H9 (cell line): ENCODE measurements around the gene C19orf47. TPM values are rescaled to one million over a fixed set of nuclear protein-coding genes. Genes with fewer than 3 reads are reported as not detected.

Experiments used
- DNase-seq: peaks from one replicate; pipeline ENCODE4 v3.0.0-alpha.2; 2017
- H2AFZ ChIP-seq: one replicate; pipeline ENCODE4 v1.6.1; 2013; ENCODE audit warnings: mild to moderate bottlenecking, low read length, control low read depth, moderate library complexity
- H2AK5ac ChIP-seq: 2 replicates; pipeline ENCODE4 v1.6.1; 2013; ENCODE audit warnings: low read length, control low read depth, mixed read lengths; ENCODE audit not compliant: insufficient read length
- H2BK120ac ChIP-seq: one replicate; pipeline ENCODE4 v1.6.1; 2013; ENCODE audit warnings: low read depth, mild to moderate bottlenecking, low read length, control low read depth, inconsistent platforms; ENCODE audit not compliant: poor library complexity, severe bottlenecking
- H2BK12ac ChIP-seq: 2 replicates; pipeline ENCODE4 v1.6.1; 2013; ENCODE audit warnings: low read length, control low read depth, mixed read lengths, low read depth; ENCODE audit not compliant: insufficient read length
- H2BK15ac ChIP-seq: 2 replicates; pipeline ENCODE4 v1.6.1; 2013; ENCODE audit warnings: low read depth, low read length, control low read depth
- H2BK20ac ChIP-seq: one replicate; pipeline ENCODE4 v1.6.1; 2013; ENCODE audit warnings: low read depth, mild to moderate bottlenecking, low read length, control low read depth, inconsistent platforms; ENCODE audit not compliant: poor library complexity, severe bottlenecking
- H2BK5ac ChIP-seq: 2 replicates; pipeline ENCODE4 v1.6.1; 2013; ENCODE audit warnings: low read length, control low read depth, mixed read lengths; ENCODE audit not compliant: insufficient read length
- H3K14ac ChIP-seq: 2 replicates; pipeline ENCODE4 v1.6.1; 2013; ENCODE audit warnings: low read length, control low read depth; ENCODE audit not compliant: insufficient read depth
- H3K18ac ChIP-seq: 2 replicates; pipeline ENCODE4 v1.6.1; 2013; ENCODE audit warnings: low read depth, mild to moderate bottlenecking, mixed read lengths, low read length, control low read depth; ENCODE audit not compliant: insufficient read length
- H3K23ac ChIP-seq: 2 replicates; pipeline ENCODE4 v1.6.1; 2013; ENCODE audit warnings: low read length, control low read depth, mixed read lengths, low read depth; ENCODE audit not compliant: insufficient read length
- H3K23me2 ChIP-seq: 2 replicates; pipeline ENCODE4 v1.6.1; 2013; ENCODE audit warnings: low read depth, mild to moderate bottlenecking, mixed read lengths, low read length, control low read depth; ENCODE audit not compliant: insufficient read length, poor library complexity, severe bottlenecking
- H3K27ac ChIP-seq: 2 replicates; pipeline ENCODE4 v1.5.1; 2013; ENCODE audit warnings: low read length, control low read depth, mixed read lengths, low read depth; ENCODE audit not compliant: insufficient read length
- H3K27me3 ChIP-seq: 2 replicates; pipeline ENCODE4 v1.6.1; 2013; ENCODE audit warnings: low read length, control low read depth, inconsistent platforms; ENCODE audit not compliant: insufficient read depth
- H3K4ac ChIP-seq: 2 replicates; pipeline ENCODE4 v1.6.1; 2013; ENCODE audit warnings: low read depth, mild to moderate bottlenecking, control low read depth, inconsistent platforms, low read length, moderate library complexity
- H3K4me1 ChIP-seq: 2 replicates; pipeline ENCODE4 v1.6.1; 2013; ENCODE audit warnings: low read length, control low read depth, inconsistent platforms; ENCODE audit not compliant: insufficient read depth
- H3K4me2 ChIP-seq: 2 replicates; pipeline ENCODE4 v1.6.1; 2013; ENCODE audit warnings: low read length, control low read depth, mixed read lengths; ENCODE audit not compliant: insufficient read length, insufficient read depth
- H3K56ac ChIP-seq: 2 replicates; pipeline ENCODE4 v1.6.1; 2013; ENCODE audit warnings: low read depth, mild to moderate bottlenecking, mixed read lengths, low read length, control low read depth; ENCODE audit not compliant: insufficient read length
- H3K79me1 ChIP-seq: 2 replicates; pipeline ENCODE4 v1.6.1; 2013; ENCODE audit warnings: low read depth, mild to moderate bottlenecking, moderate library complexity, low read length, control low read depth, inconsistent platforms; ENCODE audit not compliant: insufficient read depth, poor library complexity, severe bottlenecking
- H3K79me2 ChIP-seq: 2 replicates; pipeline ENCODE4 v1.6.1; 2013; ENCODE audit warnings: low read length, control low read depth, inconsistent platforms; ENCODE audit not compliant: insufficient read depth
- H3K9ac ChIP-seq: 2 replicates; pipeline ENCODE4 v1.6.1; 2013; ENCODE audit warnings: low read length, control low read depth, mixed read lengths; ENCODE audit not compliant: insufficient read length; ENCODE audit errors: extremely low read depth
- H3K9me3 ChIP-seq: one replicate; pipeline ENCODE4 v1.6.1; 2013; ENCODE audit warnings: low read depth, low read length, inconsistent platforms; ENCODE audit not compliant: control insufficient read depth
- H3T11ph ChIP-seq: one replicate; pipeline ENCODE4 v1.6.1; 2013; ENCODE audit warnings: mild to moderate bottlenecking, low read length, control low read depth, inconsistent platforms
- H4K20me1 ChIP-seq: one replicate; pipeline ENCODE4 v1.6.1; 2013; ENCODE audit not compliant: control insufficient read depth, insufficient read length, insufficient read depth
- H4K5ac ChIP-seq: 2 replicates; pipeline ENCODE4 v1.6.1; 2013; ENCODE audit warnings: low read depth, mild to moderate bottlenecking, mixed read lengths, low read length, control low read depth; ENCODE audit not compliant: insufficient read length
- H4K8ac ChIP-seq: replicated peaks from 2 replicates; pipeline ENCODE4 v1.6.1; 2013; ENCODE audit warnings: low read length, control low read depth, mixed read lengths, low read depth; ENCODE audit not compliant: insufficient read length
- H4K91ac ChIP-seq: 2 replicates; pipeline ENCODE4 v1.6.1; 2013; ENCODE audit warnings: low read depth, mild to moderate bottlenecking, moderate library complexity, mixed read lengths, low read length, control low read depth; ENCODE audit not compliant: insufficient read length
- H3K27ac Mint-ChIP-seq, 3 experiments: 2 replicates in 2 of 3; 3 replicates in 1 of 3; pipeline ENCODE4 v1.8.0; 2020 to 2021; ENCODE audit warnings: mixed read lengths in 3 of 3, mild to moderate bottlenecking in 1 of 3, moderate library complexity in 1 of 3
- H3K27me3 Mint-ChIP-seq: 2 replicates; pipeline ENCODE4 v1.8.0; 2021; ENCODE audit warnings: low read depth, mild to moderate bottlenecking, moderate library complexity, mixed read lengths
- H3K36me3 Mint-ChIP-seq, 3 experiments: 2 replicates in 2 of 3; 3 replicates in 1 of 3; pipeline ENCODE4 v1.8.0; 2020 to 2021; ENCODE audit warnings: low read depth in 3 of 3, mixed read lengths in 3 of 3; ENCODE audit not compliant: insufficient read depth in 1 of 3
- H3K4me1 Mint-ChIP-seq, 2 experiments: 2 replicates each; pipeline ENCODE4 v1.8.0; 2020; ENCODE audit warnings: mixed read lengths in 2 of 2
- H3K4me3 Mint-ChIP-seq, 2 experiments: 2 replicates in 1 of 2; 3 replicates in 1 of 2; pipeline ENCODE4 v1.8.0; 2020 to 2021; ENCODE audit warnings: mild to moderate bottlenecking in 2 of 2, mixed read lengths in 2 of 2, moderate library complexity in 1 of 2
- H3K9me3 Mint-ChIP-seq, 2 experiments: 2 replicates in 1 of 2; 3 replicates in 1 of 2; pipeline ENCODE4 v1.8.0; 2020; ENCODE audit warnings: mild to moderate bottlenecking in 2 of 2, mixed read lengths in 2 of 2, moderate library complexity in 1 of 2
- CTCF ChIP-seq: fragments of 200-600 bp; sonication (generic); conservative IDR thresholded peaks from 3 replicates; pipeline ENCODE4 v1.8.0; 2021; ENCODE audit warnings: antibody characterized with exemption, mild to moderate bottlenecking
- WGBS: extraction: QIAGEN DNeasy Blood & Tissue Kit; methylation state at CpG from one replicate; pipeline ENCODE4 v1.1.7; 2013; ENCODE audit warnings: missing lambda C conversion rate, low lambda C conversion rate, mixed read lengths; ENCODE audit not compliant: insufficient read length; ENCODE audit errors: extremely low coverage; 5-methylcytosine and 5-hydroxymethylcytosine counted together
- microRNA-seq: library from miRNA; unstranded; fragments of <30 nt; microRNA quantifications from one replicate; pipeline ENCODE4, GENCODE V29; 2020; ENCODE audit warnings: borderline microRNAs expressed
- total RNA-seq: library from RNA; stranded (reverse); gene quantifications from 2 replicates; pipeline ENCODE4 v1.2.1, GENCODE V29; 2021

Gene C19orf47
- total RNA-seq, 1 experiment from 2014 or later, result 19.4 TPM

DNA sequence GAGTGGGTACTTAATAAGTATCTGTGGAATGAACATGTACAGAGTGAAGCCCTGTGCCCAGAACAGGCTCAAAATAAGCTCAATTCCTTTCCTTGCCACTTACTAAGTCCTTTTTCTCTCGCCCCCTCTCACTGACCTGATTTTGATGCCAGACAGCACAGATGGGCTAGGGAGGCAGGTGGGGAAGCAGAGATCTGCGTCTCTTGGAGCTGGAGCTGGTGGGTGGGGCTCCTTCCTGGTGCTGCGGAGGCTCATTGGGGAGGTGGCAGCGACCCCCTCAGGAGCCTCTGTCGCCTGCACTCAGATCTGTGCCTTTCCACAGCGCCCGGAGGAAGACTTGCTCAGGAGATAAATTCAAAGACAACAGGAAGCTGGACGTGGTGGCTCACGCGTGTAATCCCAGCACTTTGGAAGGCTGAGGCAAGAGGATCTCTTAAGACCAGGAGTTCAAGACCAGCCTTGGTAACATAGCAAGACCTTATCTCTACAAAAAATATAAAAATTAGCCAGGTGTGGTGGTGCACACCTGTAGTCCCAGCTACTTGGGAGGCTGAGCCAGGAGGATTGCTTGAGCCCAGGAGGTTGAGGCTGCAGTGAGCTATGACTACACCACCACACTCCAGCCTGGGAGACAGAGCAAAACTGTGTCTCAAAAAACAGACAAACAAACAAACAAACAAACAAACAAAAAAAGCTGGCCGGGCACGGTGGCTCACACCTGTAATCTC lies 77.7 kb downstream of the C19orf47 start:
- no peak overlapping the region for H3K18ac ChIP-seq
- DNase-seq, result peak; percentile 62
- H3K27me3 ChIP-seq, result no peaks in the 10 kb centered on the region
- no peak overlapping the region for H2AFZ ChIP-seq
- H3K9me3 ChIP-seq, result no peaks in the 10 kb centered on the region
- Mint-ChIP-seq H3K27ac (peak overlapping the region in 2 of 3 experiments; percentile 64 to 67; a peak in 3 of 7 replicates), H3K4me1 (peaks cover 40 to 49% of the 10 kb centered on the region in 2 experiments), H3K4me3 (no peak overlapping the region), H3K9me3 (no peaks in the 10 kb centered on the region), H3K36me3 (peaks cover 3 to 10% (median 5%) of the 10 kb centered on the region in 3 experiments; a peak in 5 of 7 replicates), H3K27me3 (peaks cover 1% of the 10 kb centered on the region)
- H2BK120ac ChIP-seq, result no peak overlapping the region
- H3K4ac ChIP-seq, result no peak overlapping the region
- H3K9ac ChIP-seq, result no peak overlapping the region
- no peaks in the 10 kb centered on the region for H3K23me2 ChIP-seq
- no peak overlapping the region for H2AK5ac ChIP-seq
- H3K56ac ChIP-seq, result no peak overlapping the region
- H3T11ph ChIP-seq, result no peak overlapping the region
- H3K4me2 ChIP-seq, result no peak overlapping the region
- no peaks in the 10 kb centered on the region; the same call in 1 of the 2 replicates for H3K79me2 ChIP-seq
- H2BK15ac ChIP-seq, result no peak overlapping the region
- H3K23ac ChIP-seq, result no peak overlapping the region
- peaks cover 3% of the 10 kb centered on the region for H3K79me1 ChIP-seq
- H4K91ac ChIP-seq, result no peak overlapping the region
- H3K14ac ChIP-seq, result no peak overlapping the region
- TF ChIP-seq CTCF, result peak; percentile 51
- no peaks in the 10 kb centered on the region for H3K4me1 ChIP-seq
- no peaks in the 10 kb centered on the region for H4K20me1 ChIP-seq
- H3K27ac ChIP-seq, result no peak overlapping the region
- H4K5ac ChIP-seq, result no peak overlapping the region
- no peak overlapping the region for H4K8ac ChIP-seq
- H2BK20ac ChIP-seq, result no peak overlapping the region
- no peak overlapping the region for H2BK5ac ChIP-seq
- WGBS, result no CpG with 5 or more reads among the region's 12 CpGs
- no peak overlapping the region for H2BK12ac ChIP-seq

Small RNA genes within 50 kb of the gene (microRNA-seq; reads per million reads assigned to microRNA genes)
- gene MIR641, result 9.9 reads per million, percentile 47 among the genes with 10 or more reads in this experiment
- not detected for gene MIR6796

Other genes starting within 250 kb of the C19orf47 start
- 17.7 and 19.0 TPM in 2 replicates for gene MAP3K10, start 157.0 kb downstream of the C19orf47 start, total RNA-seq
- 0.15 and 0.31 TPM in 2 replicates for gene TTC9B, start 130.0 kb downstream of the C19orf47 start, total RNA-seq
- 0.31 and 0.35 TPM in 2 replicates for gene CCNP, start 121.7 kb downstream of the C19orf47 start, total RNA-seq
- gene AKT2, start 63.1 kb downstream of the C19orf47 start, total RNA-seq, result 142 and 150 TPM in 2 replicates
- 191 and 194 TPM in 2 replicates for gene PLD3, start 298 bp upstream of the C19orf47 start, total RNA-seq
- 0.15 TPM in 1 of 2 replicates, not detected in the other for gene HIPK4, start 41.8 kb upstream of the C19orf47 start, total RNA-seq
- 3.8 and 4.0 TPM in 2 replicates for gene PRX, start 65.0 kb upstream of the C19orf47 start, total RNA-seq
- gene SERTAD1, start 77.6 kb upstream of the C19orf47 start, total RNA-seq, result 7.9 and 9.3 TPM in 2 replicates
- gene SERTAD3, start 95.9 kb upstream of the C19orf47 start, total RNA-seq, result 30.9 and 32.2 TPM in 2 replicates
- gene BLVRB, start 117.3 kb upstream of the C19orf47 start, total RNA-seq, result 27.9 and 30.4 TPM in 2 replicates
- gene SPTBN4, start 118.6 kb upstream of the C19orf47 start, total RNA-seq, result 2.7 and 2.9 TPM in 2 replicates
- 90.9 and 92.9 TPM in 2 replicates for gene SHKBP1, start 228.5 kb upstream of the C19orf47 start, total RNA-seq